Measurements from ENCODE around the gene ELAPOR2. TPM values are rescaled to one million over a fixed set of nuclear protein-coding genes. Genes with fewer than 3 reads are reported as not detected.

ELAPOR2 gene
- total and polyA plus RNA-seq, 2 of the 13 experiments (the other 11 are each of a cell fraction or from before 2014, with no cell fraction given) = 7.8 to 8.4 TPM

DNA sequence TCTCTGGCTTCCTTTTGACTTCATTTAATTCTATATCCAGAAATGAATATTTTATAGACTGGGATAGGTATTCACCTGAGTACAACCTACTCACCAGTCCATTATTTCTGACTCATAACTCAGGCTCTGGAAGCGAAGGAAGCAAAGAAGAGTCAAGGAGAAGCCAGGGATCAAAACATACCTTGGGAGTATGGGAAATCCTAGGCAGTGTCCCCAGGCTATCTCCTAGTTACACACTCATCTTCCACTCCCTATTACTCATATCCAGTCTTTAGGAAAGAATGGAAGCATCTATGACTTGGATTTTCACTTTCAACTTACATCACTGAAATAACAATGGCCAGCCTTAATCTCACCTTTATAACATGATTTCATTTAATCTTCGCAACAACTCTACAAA is 40.9 kb upstream of the ELAPOR2 start (continued):
- TF ChIP-seq, protein P1, sequence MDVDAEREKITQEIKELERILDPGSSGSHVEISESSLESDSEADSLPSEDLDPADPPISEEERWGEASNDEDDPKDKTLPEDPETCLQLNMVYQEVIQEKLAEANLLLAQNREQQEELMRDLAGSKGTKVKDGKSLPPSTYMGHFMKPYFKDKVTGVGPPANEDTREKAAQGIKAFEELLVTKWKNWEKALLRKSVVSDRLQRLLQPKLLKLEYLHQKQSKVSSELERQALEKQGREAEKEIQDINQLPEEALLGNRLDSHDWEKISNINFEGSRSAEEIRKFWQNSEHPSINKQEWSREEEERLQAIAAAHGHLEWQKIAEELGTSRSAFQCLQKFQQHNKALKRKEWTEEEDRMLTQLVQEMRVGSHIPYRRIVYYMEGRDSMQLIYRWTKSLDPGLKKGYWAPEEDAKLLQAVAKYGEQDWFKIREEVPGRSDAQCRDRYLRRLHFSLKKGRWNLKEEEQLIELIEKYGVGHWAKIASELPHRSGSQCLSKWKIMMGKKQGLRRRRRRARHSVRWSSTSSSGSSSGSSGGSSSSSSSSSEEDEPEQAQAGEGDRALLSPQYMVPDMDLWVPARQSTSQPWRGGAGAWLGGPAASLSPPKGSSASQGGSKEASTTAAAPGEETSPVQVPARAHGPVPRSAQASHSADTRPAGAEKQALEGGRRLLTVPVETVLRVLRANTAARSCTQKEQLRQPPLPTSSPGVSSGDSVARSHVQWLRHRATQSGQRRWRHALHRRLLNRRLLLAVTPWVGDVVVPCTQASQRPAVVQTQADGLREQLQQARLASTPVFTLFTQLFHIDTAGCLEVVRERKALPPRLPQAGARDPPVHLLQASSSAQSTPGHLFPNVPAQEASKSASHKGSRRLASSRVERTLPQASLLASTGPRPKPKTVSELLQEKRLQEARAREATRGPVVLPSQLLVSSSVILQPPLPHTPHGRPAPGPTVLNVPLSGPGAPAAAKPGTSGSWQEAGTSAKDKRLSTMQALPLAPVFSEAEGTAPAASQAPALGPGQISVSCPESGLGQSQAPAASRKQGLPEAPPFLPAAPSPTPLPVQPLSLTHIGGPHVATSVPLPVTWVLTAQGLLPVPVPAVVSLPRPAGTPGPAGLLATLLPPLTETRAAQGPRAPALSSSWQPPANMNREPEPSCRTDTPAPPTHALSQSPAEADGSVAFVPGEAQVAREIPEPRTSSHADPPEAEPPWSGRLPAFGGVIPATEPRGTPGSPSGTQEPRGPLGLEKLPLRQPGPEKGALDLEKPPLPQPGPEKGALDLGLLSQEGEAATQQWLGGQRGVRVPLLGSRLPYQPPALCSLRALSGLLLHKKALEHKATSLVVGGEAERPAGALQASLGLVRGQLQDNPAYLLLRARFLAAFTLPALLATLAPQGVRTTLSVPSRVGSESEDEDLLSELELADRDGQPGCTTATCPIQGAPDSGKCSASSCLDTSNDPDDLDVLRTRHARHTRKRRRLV (CRISPR knock-in tag; IDR thresholded peaks at IDR 0.05) = no peak
- TF ChIP-seq ZNF331 (CRISPR knock-in tag; IDR thresholded peaks at IDR 0.05) (no peak), ZNF282 (IDR thresholded peaks at IDR 0.05; ENCODE audit: partially characterized antibody) (no peak), CEBPG (CRISPR knock-in tag; IDR thresholded peaks at IDR 0.05) (no peak), ZNF782 (CRISPR knock-in tag; IDR thresholded peaks at IDR 0.05; ENCODE audit: borderline replicate concordance) (no peak), ZBTB1 (CRISPR knock-in tag; IDR thresholded peaks at IDR 0.05; ENCODE audit: borderline replicate concordance) (no peak), TRIM24 (CRISPR knock-in tag; IDR thresholded peaks at IDR 0.05) (no peak), ZNF383 (CRISPR knock-in tag; IDR thresholded peaks at IDR 0.05; ENCODE audit: borderline replicate concordance) (no peak), NBN (conservative IDR thresholded peaks at IDR 0.05) (no peak)
- TF ChIP-seq, protein P2, sequence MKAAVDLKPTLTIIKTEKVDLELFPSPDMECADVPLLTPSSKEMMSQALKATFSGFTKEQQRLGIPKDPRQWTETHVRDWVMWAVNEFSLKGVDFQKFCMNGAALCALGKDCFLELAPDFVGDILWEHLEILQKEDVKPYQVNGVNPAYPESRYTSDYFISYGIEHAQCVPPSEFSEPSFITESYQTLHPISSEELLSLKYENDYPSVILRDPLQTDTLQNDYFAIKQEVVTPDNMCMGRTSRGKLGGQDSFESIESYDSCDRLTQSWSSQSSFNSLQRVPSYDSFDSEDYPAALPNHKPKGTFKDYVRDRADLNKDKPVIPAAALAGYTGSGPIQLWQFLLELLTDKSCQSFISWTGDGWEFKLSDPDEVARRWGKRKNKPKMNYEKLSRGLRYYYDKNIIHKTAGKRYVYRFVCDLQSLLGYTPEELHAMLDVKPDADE (CRISPR knock-in tag; IDR thresholded peaks at IDR 0.05) = no peak
- TF ChIP-seq, protein P3, sequence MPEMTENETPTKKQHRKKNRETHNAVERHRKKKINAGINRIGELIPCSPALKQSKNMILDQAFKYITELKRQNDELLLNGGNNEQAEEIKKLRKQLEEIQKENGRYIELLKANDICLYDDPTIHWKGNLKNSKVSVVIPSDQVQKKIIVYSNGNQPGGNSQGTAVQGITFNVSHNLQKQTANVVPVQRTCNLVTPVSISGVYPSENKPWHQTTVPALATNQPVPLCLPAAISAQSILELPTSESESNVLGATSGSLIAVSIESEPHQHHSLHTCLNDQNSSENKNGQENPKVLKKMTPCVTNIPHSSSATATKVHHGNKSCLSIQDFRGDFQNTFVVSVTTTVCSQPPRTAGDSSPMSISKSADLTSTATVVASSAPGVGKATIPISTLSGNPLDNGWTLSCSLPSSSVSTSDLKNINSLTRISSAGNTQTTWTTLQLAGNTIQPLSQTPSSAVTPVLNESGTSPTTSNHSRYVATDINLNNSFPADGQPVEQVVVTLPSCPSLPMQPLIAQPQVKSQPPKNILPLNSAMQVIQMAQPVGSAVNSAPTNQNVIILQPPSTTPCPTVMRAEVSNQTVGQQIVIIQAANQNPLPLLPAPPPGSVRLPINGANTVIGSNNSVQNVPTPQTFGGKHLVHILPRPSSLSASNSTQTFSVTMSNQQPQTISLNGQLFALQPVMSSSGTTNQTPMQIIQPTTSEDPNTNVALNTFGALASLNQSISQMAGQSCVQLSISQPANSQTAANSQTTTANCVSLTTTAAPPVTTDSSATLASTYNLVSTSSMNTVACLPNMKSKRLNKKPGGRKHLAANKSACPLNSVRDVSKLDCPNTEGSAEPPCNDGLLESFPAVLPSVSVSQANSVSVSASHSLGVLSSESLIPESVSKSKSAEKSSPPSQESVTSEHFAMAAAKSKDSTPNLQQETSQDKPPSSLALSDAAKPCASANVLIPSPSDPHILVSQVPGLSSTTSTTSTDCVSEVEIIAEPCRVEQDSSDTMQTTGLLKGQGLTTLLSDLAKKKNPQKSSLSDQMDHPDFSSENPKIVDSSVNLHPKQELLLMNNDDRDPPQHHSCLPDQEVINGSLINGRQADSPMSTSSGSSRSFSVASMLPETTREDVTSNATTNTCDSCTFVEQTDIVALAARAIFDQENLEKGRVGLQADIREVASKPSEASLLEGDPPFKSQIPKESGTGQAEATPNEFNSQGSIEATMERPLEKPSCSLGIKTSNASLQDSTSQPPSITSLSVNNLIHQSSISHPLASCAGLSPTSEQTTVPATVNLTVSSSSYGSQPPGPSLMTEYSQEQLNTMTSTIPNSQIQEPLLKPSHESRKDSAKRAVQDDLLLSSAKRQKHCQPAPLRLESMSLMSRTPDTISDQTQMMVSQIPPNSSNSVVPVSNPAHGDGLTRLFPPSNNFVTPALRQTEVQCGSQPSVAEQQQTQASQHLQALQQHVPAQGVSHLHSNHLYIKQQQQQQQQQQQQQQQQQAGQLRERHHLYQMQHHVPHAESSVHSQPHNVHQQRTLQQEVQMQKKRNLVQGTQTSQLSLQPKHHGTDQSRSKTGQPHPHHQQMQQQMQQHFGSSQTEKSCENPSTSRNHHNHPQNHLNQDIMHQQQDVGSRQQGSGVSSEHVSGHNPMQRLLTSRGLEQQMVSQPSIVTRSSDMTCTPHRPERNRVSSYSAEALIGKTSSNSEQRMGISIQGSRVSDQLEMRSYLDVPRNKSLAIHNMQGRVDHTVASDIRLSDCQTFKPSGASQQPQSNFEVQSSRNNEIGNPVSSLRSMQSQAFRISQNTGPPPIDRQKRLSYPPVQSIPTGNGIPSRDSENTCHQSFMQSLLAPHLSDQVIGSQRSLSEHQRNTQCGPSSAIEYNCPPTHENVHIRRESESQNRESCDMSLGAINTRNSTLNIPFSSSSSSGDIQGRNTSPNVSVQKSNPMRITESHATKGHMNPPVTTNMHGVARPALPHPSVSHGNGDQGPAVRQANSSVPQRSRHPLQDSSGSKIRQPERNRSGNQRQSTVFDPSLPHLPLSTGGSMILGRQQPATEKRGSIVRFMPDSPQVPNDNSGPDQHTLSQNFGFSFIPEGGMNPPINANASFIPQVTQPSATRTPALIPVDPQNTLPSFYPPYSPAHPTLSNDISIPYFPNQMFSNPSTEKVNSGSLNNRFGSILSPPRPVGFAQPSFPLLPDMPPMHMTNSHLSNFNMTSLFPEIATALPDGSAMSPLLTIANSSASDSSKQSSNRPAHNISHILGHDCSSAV (CRISPR knock-in tag; IDR thresholded peaks at IDR 0.05; ENCODE audit: borderline replicate concordance) = no peak

All from HepG2 (cell line).